Stimulated activated CD4-positive, alpha-beta T cell treated with anti-CD3 and anti-CD28 coated beads, Interleukin-15, amount 100 ng/mL, for 24 hours (primary cell): ENCODE measurements around the gene DMBT1.
"Not testable (repeated sequence)": the region's sequence is repeated elsewhere in the genome, so short reads cannot be mapped to it uniquely, and the experiment has no call there.

ENCODE experiments used
- DNase-seq: peaks from one replicate; pipeline ENCODE4 v3.0.0-alpha.2; 2020

The DMBT1 gene

DNA sequence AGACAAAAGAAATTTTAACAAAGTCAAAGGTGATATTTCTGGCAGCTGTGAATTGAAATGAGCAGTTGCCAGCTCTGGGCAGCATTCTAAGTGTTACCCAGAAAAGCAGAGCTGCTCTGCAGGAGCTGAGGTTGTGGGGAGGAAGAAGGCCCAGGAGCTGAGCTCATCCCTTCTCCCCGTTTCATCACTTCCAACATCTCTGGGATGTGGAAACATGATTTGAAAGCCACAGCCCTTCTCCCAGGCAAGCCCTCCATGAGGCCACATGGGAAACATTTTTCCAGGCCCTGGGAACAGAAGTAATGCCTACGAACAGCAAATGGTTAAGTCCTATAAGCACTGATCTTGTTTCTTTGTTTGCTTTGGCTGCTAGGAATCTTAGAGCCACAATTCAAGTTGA is 10.9 kb upstream of the DMBT1 start:
- DNase-seq = no peak

DNA sequence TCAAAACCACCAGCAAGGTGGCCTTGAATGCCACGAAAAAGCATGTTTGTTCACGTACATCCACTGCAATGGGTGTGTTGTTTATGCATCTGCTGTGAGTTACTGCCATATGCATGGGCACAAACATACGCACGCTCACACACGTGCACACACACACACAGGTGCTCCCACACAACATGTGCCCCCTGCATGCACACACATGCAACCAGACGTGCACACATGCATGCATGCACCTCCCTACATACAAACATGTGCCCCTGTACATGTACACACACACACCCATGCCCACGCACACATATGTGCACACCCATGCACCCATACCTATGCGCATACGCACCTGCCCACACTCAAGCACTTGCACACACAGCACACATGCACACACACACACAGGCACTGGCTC is 10.1 kb upstream of the DMBT1 start:
- DNase-seq = no peak

DNA sequence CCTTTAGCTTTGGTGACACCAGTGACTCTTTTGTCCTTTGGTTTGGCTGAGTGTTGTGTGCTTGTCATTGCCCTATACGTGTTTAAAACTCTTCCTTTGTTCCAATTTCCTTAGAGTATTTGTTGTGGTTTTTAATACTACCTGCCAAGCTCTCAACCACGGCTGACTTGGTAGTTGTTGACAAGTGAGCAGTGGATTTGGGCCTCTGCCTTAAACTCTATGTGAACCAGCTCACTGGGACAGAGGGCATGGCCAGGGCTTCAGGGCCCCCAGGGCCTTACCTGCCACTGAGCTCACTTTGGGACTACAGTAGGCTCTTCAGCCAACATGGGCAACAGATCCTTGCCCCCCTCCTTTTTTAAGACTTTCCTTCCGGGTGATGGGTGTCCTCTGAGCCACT is 9.6 kb upstream of the DMBT1 start:
- DNase-seq = no peak

DNA sequence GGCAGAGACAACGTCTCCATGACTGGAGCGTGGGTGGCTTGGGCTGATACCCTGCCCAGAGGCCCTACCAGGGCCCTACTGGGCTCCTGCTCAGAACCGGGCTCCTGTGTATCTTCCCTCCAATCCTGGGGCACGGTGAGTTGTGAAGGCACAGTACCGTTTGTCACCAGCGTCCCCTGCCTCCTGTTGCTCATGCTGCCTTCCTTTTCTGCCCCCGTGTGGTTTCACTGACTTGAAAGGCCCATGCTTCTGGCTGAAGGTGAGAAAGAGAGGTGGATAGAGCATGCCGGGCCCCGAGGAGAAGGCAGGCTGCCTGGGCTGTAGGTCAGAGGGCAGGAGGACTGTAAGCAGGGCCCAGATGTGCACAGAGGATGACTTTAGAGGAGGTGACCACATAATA is 9.1 kb upstream of the DMBT1 start:
- DNase-seq = peak; percentile 66

DNA sequence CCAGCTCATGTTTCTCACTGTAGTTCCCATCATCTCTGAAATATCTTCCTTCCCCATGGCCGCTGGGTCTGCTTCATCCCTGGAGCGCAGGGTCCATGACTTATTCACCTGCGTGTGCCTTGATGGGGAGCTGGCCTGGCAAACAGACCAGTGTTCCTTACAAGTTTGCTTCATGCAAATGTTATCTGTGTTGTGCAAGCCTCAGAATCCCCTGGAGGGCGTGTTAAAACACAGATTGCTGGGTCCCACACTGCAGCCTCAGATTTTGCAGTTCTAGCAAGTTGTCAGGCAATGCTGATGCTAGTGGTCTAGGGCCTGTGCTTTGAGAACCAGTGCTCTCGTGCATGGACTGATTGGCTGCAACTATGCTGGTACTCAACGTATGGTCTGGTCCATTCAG is 7.2 kb upstream of the DMBT1 start:
- DNase-seq = no peak

DNA sequence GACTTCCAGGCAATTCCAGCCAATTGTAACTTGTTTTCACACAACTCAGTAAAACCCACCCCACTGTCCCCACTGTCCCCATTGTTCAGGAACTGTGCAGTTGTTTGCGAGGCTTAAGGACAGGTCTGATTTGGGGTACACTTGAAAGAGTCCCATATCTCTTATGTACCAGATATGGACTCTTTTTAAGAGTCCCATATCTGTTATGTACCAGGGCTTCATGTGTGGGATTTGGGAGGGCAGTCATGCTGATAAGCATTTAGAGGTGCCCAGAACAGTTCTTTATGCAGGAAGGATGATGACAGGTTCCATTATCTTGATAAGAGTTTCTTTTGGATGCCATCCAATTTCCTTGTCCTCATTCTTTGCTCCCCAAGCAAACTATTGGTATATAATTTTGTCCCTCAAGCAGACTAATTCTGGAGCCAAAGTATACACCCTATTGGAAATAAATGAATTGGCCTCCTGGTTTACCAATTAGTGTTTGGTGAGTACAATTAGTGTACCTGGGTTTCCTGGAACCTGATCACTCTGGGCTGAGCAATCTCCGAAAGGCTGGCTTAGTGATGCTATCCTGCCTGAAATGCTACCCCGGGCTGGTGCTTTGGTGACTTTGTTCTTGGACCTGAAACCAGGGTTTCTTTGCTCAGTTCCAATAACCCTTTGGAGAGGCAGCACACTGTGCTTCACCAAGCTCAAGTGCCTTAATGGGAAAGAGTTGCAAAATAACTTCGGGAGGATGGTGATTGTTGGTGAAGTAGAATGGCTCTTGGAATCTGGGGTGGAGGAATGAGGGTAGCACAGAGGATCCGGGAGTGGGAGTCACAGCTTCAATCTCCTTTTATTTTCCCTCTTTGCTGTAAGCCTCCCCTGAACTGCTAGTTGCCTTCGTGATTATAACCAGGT is 6.2 kb upstream of the DMBT1 start:
- no peak for DNase-seq

DNA sequence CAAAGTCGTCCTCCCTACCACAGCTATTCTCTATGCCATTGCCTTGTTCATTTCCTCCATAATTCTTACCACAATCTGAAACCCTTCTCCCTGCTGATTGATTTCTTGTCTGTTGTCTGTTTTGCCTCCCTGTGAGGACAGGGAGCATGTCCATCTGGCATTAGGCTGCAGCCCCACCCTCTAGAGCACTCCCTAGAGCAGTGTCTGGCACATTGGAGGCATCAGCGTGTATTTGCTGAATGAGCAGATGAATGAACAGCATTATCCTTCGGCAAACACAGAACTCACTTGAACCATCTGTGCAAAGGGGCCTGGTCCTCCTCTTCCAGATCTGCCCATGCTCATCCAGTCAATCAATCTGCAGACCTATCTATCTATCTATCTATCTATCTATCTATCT is 5.1 kb upstream of the DMBT1 start:
- DNase-seq = no peak

DNA sequence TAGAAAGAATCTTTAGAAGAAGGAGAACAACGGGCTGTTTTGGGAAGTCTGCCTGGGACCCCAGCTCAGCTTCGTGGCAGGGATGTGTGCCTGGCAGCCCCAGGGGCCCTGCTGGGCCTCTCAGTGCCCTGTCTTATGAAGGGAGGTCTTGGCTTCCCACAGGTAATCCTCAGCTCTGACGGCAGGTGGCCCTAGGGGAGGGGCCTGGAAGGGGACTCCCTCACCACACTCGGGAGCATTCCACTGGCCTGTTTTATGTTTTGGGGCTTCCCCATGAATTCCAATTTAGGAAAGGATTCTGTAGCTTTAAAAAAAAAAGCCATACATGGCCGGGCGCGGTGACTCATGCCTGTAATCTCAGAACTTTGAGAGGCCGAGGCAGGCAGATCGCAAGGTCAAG is 3.0 kb upstream of the DMBT1 start:
- no peak for DNase-seq

DNA sequence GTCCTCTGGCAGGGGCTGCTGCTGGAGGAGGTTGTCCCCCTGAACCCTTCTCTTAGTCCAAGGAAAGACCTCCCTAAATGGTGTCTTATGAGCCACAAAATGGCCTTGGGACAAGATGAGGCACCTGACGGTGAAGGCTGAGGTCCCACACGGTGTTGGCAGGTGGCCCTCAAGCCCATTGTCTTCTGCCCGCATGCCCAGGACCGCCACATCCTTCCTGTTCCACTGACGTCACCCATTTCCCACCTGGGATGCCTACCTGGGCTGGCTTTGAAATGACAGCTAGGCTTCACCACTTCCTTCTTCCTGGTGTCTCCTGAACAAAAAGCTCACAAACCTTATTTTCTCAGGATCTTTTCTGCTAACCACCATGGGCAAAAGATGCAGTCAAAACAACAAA is 2.1 kb upstream of the DMBT1 start:
- no peak for DNase-seq

DNA sequence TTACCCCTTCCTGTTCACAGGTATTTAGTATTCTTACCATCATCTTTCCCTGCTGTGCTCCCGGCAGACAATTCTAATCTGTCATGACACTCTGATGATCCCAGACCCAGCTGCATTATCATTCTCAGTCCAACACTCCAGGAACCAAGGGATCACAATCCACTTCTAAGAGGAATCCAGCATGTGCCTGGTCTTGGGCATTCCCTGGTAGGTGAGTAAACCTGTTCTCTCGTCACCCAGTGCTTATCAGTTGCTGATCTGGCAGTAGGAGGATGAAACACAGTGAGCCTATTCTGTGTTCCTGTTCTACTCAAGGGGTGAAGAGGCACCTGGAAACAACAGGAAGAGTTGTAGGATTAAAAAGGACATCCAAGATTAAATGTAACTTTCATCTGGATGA is 1.3 kb upstream of the DMBT1 start:
- no peak for DNase-seq

DNA sequence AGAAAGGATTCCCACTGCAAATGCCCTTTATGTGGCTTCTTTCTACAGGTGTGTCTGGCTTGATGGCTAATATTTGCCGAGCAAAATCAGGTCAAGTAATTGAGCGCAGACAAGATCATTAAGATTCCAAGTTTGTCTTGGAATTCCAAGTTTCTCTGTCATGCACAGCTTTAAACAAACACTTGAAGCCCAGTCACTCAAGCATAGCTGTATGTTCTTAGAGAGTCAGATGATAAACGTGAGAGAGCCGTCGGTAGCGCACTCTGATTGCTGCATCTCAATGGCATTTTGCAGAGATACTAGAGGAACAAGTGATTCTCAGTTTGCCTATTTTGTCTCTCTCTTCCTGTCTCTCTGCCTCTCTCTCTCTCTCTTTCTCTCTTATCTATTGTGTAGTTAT is 658 bp downstream of the DMBT1 start:
- no peak for DNase-seq

DNA sequence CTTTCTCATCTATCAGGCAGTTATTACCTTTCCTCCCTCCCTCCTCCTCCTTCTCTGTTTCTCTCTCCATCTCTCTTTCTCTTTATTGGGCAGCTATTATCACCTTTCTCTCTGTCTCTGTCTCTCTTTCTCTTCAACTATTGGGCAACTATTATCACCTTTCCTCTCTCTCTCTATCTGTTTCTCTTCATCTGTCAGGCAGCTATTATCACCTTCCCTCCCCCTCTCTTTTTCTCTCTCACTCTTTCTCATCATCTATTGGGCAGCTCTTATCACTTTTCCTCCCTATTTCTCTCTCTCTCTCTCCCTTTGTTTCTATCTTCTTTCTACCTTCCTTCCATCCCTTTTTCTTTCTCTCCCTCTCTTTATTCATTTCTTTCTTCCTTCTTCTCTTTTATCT is 1.2 kb downstream of the DMBT1 start:
- no peak for DNase-seq

DNA sequence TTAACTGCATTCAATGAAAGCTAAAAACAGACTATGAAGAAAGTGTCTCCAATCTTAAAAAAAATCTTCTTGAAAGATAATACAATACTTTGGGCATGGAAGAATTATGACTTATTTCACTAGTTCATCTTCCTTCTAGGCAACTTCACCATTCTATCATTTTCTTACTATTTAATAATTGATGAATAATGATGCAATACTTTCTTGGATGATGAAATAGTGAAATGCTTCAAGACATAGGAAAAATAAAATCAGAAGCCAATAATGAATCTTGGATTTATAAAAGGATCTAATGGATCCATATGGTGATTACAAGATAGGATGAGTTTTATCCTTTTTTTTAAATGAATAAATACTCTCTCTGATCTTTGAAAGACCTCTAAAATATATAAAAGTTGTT is 4.4 kb downstream of the DMBT1 start:
- DNase-seq = no peak

DNA sequence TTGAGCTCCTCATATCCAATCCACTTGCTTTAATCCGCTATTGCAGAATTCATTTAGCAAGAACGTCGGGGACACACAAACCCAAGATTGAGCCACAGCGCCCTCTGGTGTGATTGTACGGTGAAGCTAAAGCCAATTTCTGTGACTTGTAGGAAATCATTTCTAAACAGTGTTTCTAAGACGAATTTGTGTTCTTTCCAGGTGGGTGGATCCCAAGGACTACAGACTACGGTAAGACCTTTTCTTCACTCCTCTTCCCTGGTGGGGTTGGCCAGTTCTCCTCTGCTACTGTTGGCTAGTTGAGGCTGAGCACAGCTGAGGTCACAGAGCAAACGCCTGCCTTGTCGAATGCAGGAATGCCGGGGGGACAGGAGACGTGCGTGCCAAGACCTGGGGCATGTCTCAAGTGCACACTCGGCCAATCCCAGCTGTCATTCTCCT is 5.2 kb downstream of the DMBT1 start:
- peak; percentile 81 for DNase-seq

DNA sequence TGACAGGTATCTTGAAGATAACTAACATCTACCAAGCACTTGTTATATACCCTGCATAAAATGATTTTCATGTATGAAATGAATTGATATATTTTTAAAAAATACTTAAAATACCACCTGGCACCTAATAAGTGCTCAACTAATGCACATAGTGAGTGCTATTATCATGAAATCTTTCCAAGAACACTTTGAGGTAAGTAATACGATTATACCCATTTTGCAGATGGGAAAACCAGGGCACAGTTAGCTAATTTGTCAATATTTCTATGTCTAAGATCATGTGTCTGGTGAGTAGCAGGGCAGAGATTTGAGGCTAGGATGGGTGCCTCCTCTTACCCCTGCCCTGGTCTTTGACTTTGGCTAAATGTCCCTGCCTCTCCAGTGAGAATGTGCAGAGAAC is 6.1 kb downstream of the DMBT1 start:
- no peak for DNase-seq

DNA sequence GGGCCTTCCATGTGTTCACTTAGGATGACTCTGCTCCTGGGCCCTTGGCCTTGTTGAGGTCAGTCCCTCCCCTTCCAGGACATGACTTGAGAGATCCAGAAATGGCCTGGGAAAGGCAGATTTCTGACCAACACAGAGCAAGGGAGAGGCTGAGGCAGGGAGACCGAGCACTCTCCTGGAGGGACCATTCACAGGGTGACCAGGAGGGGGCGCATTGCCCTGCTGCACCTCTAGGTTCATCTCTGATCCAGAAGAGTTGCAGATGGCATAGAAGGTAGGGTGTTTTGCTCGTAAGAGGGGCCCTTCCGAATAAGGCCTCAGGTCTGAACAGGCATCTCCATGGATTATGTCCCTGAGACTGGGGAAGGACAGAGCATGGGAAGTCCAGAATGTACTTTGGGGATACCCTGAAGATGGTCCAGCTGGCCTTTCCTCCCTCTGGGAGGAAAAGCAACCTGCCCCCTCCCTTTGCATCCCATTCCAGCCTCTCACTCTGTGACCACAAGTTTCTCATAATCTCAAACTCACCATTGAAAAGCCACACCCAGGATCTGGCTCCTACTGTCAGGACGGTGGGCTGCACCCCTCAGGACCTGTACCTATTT is 6.6 kb downstream of the DMBT1 start:
- peak; percentile 55 for DNase-seq

DNA sequence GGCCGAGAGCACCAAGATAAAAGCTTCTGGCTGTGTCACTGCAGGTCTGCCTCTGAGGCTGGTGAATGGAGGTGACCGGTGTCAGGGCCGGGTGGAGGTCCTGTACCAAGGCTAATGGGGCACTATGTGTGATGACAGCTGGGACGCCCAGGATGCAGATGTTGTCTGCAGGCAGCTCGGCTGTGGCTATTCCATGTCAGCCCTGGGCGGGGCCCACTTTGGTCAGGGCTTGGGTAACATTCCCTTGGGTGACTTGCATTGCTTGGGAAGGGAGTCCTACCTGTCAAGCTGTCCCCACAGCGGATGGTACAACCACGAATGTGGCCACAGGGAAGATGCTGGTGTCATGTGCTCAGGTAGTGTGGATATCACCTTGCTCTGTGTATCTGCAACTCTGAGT is 8.0 kb downstream of the DMBT1 start:
- no peak for DNase-seq

DNA sequence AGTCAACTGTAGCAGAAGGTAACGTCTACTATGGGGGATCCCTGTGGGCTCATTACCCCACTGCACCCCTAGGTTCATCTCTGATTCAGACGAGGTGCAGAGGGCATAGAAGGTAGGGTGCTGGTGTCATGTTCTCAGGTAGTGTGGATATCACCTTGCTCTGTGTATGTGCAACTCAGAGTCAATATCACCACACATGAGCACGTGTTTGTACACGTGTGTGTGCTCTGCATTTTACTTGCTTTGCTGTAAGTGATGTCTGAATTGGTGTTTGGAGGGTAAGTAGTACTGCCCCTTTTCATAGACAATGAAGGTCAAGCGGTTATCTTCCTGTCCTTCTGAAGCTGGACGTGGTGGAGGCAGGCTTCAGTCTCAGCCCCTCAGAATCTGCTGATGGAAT is 10.4 kb downstream of the DMBT1 start:
- no peak for DNase-seq

DNA sequence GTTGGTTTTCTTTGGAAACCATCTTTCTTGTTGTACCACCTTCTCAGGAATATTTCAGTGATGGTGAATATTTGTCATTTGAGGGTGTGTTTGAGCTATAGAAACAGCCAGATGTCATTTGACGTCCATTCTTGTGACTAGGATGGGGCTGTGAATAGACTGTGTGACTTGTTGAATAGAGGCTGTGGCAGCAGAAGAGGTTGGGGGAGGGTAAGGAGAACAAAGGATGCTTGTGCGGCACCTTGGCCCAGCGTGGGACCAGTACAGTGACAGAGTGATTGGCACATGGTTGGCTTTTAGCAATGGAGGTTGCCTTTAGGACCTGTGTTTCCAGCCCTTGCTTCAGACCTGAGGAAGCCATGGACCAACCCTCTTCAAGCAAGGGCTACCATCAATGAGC is 11.3 kb downstream of the DMBT1 start:
- no peak for DNase-seq

DNA sequence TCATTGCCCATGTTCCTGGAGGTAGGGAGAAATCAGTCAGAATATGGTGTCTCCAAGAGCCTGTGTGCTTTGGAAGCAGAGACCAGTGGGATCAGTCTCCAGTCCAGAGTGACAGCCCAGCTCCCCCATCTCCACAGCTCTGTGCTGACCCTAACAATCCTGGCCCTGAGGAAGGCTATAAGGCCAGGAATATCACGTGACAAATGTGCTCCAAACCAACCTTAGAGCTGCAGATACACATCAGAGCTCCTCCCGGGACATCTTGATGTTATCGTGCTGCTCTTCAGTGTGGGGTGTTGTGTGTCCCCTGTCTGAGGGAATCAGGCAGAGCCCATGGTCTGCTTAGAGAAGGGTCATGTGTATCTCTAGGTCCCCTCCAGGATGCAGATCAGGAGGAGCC is 15.2 kb downstream of the DMBT1 start:
- DNase-seq = no peak

DNA sequence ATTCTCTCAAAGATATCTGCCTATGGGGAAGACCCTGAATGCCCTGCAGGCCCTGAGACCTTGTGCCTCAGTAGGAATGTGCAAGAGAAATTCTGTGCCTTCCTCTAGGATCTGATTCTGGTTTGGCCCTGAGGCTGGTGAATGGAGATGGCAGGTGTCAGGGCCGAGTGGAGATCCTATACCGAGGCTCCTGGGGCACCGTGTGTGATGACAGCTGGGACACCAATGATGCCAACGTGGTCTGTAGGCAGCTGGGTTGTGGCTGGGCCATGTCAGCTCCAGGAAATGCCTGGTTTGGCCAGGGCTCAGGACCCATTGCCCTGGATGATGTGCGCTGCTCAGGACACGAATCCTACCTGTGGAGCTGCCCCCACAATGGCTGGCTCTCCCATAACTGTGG is 15.7 kb downstream of the DMBT1 start:
- no peak for DNase-seq

DNA sequence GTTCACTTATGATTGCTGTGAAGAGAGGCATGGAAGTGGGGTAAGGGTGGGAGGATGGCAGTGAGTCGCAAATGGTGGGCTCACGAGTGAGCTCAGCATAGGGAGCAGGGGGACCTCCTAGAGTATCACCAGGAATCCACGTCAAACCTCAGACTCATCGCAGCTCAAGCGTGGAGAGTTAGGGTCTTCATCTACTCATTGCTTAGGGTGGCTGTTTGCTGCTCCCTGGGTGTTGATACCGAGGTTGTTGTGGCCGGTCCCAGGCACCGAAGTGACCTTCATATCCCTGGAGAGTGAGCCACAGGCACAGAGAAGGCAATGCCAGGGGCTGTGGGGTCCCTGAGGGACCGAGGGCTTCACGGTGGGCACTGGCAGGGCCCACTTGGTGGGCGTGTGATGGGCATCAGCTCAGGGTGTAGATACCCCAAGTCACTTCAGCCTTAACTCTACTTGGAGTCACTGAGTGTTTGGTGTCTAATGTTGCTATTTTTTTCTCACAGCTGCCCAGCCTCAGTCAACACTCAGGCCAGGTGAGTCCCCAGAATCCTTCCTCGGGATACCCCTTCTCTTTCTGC is 16.8 kb downstream of the DMBT1 start:
- DNase-seq = no peak

DNA sequence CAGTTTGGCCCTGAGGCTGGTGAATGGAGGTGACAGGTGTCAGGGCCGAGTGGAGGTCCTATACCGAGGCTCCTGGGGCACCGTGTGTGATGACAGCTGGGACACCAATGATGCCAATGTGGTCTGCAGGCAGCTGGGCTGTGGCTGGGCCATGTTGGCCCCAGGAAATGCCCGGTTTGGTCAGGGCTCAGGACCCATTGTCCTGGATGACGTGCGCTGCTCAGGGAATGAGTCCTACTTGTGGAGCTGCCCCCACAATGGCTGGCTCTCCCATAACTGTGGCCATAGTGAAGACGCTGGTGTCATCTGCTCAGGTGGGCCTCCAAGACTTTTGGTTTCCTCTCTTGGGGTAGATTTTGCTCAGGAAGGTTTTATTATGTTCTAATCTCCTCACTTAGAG is 25.5 kb downstream of the DMBT1 start:
- not testable (repeated sequence) for DNase-seq

DNA sequence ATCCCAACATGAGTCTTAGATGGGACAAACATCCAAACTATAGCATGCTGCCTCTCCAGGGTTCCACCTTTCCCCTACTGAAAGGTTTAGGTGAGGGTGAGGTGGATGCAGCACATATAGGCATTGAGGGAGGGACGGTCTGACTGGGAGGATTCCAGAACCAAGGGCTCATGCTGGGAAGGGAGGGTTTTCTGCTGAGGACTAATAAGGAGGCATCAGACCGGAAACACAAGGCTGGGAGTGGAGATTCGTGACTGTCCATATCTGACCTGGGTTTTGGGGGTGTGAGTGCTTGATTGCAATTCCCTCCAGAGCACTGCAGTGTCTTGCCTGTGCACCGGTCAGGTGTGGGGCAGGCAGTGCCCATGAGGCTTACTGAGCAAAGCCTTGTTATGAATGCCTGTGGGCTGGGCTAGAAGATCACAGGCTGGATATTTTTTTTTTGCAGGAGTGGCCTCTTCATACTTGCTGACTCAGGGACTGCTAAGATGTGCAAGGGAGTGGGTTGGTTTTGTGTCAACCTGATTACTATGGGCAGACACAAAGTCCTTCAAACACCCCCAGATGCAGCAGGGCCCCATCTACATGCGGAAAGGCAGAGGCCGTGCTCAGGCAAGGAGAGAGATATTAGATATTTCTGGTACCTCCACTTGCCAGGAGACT is 26.7 kb downstream of the DMBT1 start:
- no peak for DNase-seq
